SW 1271 (cell line): ENCODE results near the gene EML4.
"Not testable (repeated sequence)": the region's sequence is repeated elsewhere in the genome, so short reads cannot be mapped to it uniquely, and the experiment has no call there.

Experiments
- DNase-seq, 2 experiments: peaks; one replicate each; lab custom pipeline; 2025; lab: John Stamatoyannopoulos, UW

EML4 gene

DNA sequence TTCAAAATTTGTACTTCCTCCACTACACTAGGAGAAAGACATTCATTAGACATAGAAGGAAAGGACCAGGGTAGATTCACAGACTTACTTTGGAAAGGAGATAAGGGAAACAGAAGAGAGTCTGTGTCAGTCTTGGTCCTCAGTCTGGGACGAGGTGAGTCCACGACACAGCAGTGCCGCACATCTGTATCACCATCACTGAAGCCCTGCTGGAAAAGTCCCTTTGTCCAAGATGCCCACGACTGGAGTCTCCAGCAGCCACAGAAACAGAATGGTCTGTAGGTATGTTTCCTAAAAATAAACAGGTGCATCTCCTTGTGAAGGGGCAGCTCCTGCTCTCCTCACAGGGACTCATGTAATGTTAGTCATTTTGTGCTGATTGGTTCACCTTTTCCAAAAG is 164.4 kb downstream of the EML4 start:
- no peak for DNase-seq

DNA sequence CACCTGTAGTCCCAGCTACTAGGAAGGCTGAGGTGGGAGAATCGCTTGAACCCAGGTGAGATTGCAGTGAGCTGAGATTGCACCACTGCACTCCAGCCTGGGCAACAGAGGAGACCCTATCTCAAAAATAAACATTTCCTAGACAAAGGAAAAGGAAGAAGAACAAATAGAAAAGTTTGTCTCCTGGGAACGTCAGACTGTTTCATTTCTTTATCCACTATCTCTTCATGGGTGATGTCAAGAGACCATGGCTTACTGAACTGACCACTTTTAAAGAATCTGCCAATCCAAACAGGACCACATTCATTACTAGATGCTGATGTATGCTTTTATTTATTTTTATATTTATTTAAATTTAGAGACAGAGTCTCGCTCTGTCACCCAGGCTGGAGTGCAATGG is 165.1 kb downstream of the EML4 start:
- DNase-seq, result no peak

DNA sequence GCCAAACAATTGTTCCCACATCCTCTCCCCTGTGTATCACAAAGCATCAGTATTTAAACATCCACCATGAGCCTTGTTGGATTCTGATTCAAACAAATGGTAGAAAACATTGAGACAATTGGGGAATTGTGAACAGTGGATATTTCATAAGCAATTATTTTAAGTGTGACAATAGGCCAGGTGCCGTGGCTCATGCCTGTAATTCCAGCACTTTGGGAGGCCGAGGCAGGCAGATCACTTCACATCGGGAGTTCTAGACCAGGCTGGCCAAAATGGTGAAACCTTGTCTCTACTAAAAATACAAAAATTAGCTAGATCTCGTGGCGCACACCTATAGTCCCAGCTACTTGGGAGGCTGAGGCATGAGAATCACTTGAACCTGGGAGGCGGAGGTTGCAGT is 165.7 kb downstream of the EML4 start:
- not testable (repeated sequence) for DNase-seq

DNA sequence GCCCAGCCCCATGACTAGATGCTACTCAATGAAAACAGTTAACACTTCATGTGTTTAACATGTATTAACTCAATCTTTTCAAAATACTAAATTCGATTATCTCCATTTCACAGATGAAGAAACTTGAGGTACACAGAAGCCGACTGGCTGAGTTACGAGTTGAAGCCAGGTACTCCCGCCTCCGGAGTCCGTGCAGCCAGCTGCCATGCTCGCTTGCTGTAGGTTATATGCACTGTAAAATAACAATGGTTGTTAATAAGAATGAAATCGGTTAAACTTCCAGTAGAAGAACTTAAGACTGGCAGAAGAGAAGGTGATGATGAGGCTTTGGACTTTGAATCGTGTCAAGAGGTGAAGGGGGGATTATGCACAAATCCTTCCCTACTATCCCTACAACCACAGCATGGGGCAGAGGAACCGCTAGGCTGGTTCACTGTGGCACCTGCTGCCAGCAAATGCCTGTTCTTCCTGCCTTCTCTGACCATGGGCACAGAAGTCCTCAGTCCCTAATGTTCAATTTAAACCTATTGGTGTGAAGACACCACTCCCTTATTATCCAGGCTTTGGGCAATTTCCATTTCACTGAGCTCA is 166.5 kb downstream of the EML4 start:
- DNase-seq, result no peak

DNA sequence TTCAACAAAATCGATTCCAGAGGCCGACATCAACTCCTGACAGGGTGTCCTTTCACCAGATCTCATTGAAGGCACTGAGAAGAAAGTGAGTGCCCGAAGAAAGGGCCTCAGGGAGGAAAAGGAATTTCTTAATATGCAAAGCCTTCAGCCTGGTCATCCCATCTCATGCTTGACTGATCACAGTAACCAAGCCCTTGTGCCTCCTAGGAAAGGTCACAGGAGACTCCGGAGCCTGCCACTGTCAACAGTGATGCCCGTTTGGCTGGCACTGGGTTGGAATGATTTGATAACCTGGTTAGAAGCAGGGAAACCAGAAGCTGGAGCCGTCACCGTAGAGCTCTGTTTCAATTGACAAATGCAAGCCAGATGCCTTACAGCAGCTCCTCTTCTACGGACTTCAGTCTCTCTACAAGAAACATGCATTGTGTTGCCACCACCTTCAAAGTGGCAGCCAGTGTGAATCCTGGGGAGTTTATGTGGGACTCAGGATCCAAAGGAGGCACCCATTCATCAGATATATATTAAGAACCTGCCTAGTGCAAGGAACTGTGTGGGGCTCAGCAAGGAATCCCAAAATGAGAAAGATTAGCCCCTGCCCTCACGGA is 167.3 kb downstream of the EML4 start:
- no peak for DNase-seq

DNA sequence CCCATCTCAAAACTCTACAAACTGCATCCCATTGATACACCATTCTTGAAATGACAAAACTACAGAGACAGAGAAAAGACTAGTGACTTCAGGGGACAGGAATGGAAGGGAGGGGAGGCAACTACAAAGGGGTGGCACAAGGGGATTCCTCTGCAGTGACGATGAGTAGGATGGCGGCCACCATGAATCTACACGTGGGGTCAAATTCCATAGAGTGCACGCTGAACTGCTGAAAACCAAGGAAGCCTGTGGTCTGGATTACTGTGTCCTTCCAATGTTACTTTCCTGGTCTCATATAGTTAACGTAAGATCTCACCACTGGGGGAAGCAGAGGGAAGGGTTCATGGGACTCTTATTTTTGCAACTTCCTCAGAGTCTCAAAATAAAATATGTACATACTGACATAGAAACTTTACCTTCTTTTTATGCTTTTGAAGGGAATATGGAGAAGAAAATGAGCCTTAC is 168.2 kb downstream of the EML4 start:
- peak in 1 of 2 experiments; percentile 20 for DNase-seq

DNA sequence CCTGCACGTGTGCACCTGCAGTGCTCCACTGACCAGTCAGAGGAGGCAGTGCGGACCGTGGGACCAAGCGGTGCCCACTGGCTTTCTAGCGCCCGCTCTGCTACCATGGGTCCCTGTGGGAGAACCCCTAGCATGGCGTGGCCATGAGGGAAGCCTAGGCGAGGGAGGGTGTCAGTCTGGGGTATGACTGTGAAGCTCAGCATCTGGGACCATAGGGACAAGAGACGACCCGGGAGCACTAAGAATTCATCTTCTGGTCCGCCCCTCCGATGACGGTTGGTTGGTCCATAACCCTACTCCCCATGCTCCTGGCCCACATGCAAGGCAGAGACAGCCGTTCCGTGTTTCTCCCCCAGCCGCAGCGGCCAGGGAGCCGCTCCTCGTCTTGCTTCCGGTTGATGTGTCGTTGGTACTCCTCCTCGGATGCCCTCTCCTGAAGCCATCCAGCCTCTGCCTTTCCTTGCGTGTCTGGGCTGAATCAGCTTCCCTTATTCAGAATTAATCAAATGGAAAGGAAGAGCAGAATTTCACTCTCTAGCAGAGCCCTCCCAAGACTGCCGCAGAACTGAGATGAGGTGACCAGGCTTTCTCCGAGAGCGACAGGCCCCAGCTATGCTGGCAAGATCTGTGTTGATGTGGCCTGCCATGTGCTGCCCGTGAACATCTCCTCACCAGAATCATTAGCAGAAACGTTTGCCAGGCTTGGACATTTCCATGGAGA is 168.9 kb downstream of the EML4 start:
- DNase-seq, result no peak

DNA sequence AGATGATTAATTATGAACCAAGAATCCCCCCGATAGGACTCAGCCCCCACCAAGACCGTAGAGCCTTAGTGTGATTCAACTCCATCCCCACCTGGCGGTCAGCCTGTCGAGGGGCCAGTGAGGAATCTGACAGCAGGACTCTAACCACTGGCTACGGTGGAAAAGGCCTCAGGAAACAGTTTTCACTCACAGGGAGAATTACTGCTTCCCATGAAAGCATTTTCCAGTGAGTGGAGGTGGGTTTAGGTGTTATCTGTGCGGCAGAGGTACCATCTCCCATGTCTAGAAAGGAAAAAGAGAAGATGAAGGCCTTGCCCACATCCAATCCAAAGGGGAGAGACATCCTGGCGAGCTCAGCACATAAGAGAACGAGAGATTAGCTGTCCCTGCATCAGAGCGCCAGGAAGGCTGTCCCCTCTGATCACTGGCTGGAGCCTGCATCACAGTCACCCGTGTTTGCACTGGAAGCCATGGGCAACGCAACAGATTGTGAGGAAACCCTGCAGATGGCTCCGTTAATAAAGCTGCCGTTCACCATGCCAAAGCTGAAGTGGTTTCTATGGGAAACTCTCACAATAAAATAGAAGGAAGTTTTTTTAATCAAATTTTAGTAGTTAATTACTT is 169.5 kb downstream of the EML4 start:
- DNase-seq, result no peak

DNA sequence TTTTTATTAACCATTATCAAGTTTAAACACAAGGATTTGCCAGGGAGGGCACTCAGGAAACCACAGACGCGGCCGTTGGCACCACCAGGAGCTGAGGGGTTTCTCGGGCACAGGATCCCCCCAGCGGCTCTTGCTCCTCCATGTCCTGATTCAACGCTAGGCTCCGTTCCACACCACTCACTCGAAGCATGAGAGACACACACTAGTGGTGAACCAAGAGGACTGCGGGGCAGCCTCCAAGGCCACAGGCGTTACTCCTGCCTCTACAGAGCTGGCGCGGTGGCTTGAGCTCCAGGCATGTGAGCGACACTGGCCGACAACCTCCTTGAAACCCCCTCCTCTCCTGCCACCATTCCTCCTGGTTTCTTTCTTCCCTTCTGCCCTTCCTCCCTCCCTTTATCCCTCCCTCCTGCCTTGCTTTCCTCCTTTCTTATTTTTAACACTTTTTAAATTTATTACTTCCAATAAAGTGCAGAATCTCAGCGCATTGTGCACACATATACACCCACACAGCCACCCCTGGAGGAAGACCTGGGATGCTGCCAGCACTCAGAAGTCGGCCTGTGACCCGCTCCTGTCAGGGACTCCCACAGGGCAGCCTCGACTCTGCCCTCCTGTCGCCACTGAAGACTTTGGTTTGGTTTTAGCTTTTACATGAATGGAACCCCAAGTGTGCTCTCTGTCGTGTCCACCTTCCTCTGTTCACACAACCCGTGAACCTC is 170.2 kb downstream of the EML4 start:
- no peak for DNase-seq

DNA sequence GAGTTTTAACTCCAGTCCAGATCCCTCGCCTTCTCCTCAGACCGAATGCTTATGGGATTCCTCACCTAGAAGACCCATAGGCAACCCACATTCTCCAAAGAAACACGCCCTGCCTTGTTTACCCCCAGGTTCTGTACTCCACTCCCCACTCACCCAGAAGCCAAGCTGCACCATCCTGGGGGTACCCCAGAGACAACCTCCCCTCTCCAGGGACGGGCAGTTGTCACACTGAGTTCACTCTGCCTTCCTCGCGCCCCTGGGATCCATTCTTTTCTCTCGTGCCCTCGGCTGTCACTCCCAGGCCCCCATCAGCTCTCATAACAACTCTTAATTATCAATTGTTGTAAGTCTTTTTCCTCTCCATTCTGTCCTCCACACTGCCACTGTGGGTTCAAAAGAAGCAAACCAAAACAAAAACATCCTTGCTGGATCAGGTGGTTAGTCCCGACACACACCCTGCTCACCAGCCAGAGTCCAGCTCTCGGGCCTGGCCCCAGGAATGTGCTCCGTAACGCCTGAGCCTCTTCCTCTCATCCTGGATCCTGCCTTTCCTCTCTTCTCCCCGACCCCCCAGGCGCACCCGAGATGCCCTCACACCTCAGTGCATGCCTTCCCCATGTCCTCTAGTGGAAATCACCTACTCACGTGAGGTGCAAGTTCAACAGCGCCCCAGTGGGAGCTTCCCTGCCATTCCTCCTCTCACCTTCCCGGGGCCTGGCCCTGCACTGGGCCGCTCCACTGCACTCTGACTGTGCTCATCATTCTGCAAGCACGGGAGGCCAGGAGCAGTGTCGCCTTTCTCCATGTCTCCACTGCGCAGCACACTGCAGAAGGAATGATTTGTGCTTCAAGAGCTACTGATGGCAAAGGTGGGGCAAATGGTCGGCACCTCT is 171.1 kb downstream of the EML4 start:
- no peak for DNase-seq

DNA sequence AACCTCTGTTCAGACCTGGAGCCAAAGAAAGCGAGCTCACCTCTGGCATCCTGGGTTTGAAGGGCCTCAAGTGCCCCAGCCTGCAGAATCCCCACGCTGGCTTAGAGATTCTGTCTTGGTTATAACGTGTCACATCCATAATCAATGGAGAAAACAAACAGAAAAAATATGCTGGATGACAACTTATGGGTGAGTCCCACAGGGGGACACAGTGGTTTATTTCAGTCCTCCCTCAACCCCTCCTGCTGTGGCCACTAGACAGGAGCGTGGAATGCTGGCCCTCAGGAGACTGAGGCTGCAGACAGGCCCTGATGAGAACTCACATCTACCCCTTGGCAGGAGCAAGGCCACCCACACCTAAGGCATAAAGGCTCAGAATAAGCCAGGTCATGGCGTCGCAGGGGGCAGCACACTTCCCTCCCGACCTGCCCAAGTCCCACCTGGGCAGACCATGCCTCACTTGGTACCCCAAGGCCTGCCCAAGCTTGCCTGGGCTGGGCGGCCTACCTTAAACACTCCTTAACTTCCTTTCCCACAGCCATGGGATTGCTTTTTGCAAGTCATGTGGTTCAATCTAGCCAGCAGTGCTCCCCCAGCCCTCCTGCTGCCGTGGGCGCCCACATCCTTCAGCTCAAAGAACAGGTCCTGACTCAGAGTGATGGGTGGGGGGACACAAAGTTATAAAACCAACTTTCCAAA is 171.9 kb downstream of the EML4 start:
- no peak for DNase-seq

DNA sequence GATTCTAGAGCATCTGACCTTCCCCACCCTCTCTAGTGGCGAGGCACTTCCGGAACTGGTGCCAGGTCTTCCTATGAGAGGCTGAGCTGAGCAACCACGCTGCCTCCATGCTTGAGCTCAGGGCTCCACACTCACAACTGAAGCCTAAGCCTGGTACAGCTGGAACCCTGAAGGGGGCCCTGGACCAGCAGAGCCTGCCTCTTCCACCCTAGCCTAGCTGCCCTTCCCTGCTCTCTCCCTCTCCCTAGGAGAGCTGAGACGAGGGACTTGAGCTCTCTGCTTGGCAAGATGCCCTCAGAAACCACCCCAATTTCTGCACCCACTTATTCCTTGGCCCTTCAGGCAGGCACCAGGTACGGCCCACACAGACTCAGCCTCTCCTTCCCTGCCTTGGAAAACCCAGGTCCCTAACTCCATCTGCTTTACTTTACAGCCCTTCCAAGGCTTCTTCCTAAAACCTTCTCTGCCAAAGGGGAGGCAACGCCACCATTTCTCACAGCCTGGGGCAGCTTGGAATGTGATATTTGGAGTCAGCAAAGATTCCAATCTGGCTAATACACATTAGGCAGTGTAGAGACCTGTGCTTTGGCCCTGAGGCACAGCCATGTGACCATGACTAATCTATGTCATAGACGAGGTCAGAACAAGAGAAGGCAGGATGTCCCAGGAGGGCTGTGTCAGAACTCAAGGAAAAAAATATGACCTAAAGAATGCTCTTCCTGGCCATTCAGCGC is 173.1 kb downstream of the EML4 start:
- peak; percentile 16 to 65 for DNase-seq

DNA sequence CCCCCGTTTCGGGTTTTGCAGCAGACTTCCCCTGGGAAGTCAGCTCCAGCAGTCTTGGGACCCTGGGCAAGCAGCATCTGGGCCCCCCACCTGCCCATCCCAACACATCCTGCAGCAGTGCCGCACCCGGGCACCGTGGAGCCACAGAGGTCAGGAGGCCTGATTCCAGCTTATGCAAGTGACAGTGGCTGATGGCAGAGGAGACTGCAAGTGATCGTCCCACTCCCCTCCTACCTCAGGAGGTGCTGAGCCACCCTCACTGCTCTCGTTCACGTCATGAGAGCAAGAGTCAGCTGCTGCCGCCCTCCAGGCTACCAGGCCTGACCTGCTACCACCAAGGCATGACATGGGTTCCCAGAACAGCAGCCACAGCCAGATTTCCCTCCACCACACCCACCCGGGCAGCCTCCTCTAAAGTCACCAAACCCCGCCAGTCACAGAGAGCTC is 173.7 kb downstream of the EML4 start:
- DNase-seq, result no peak

DNA sequence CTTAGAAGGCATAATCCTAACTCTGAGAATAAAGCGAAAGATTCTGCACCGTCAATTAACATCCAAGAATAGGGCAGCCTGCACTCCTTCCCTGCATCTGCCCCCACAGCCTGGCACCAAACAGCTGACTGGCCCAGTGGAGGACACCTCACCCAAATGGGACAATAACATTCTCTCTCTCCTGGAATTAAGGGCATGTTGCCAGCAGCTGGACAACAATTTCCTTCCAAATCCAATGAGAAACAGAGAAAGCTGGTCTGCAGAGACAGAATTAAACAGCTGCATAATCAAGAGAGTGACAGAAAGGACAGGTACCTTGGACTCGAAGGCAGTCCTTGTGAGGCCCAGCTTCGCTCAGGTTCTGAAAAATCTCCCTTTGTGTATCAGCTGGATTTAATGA is 176.8 kb downstream of the EML4 start:
- no peak for DNase-seq

DNA sequence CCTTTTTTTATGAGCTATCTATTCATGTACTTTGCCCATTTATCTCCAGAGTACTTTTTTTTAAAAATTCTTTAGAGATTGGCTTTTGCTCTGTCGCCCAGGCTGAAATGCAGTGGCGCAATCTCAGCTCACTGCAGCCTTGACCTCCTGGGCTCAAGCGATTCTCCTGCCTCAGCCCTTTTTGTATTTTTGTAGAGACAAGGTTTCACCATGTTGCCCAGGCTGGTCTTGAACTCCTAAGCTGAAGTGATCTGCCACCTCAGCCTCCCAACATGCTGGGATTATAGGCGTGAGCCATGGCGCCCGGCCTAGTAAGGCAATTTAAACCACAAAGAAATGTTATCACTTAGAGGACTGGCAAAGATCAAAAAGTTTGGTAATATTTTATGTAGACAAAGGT is 177.7 kb downstream of the EML4 start:
- DNase-seq, result not testable (repeated sequence)

DNA sequence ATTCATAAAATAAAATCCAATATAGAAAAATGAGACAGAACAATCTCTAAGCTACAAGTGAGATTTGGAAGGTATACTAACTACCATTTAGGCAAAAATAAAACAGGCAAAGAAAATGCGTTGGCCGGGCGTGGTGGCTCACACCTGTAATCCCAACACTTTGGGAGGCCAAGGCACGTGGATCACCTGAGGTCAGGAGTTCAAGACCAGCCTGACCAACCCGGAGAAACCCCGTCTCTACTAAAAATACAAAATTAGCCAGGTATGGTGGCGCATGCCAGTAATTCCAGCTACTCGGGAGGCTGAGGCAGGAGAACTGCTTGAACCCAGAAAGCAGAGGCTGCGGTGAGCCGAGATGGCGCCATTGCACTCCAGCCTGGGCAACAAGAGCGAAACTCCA is 178.4 kb downstream of the EML4 start:
- DNase-seq, result not testable (repeated sequence)

DNA sequence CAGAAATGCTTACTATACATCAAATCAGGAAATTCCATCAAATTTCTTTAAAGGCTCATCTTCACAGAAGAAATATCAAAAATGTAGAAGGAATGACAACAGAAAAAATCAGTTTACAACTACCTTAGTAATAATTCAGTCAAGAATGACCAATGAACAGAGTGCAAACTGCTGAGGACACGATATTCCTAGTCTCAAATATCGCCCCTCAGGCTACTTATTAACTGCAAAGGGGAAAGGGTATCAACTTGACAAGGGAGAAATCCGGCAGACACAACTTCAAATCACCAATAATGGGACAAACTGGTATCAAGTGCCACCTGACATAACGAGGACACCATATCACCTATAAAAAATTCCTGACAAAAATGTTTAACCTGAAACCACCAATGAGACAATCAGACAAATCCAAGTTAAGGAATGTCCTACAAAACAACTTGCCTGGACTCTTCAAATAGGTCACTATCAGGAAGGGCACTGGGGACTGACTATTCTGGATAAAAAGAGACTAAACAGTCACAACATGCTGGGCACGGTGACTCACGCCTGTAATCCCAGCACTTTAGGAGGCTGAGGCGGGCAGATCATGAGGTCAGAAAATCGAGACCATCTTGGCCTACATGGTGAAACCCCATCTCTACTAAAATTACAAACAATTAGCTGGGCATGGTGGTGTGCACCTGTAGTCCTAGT is 179.1 kb downstream of the EML4 start:
- no peak for DNase-seq

DNA sequence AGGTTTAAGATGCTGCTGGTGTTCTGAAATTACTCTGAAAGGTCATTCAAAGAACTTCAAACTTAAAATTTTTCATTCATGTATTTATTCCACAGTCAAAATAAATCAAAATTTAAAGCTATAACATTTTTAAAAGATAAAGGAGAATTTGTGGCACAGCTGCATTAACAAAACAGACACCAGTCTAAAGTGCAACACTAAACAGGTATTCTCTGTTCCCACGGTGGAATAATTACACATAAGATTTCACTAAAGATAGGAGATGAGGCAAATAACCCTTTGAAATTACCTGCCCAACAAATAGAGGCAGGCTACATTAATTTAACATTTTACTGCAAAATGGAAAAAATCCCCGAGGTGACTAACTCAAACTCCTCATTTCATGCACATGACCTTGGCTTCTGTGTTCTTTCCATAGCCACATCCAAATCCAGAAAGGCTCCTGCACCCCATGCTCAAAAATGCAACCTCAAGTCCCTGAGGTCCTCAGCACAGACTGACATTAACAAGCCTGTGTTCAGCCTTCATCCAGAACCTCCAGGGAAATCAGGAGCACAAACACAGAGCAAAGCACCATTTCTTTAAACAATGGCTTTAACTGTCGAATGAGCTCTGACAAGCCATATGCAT is 181.4 kb downstream of the EML4 start:
- no peak for DNase-seq

DNA sequence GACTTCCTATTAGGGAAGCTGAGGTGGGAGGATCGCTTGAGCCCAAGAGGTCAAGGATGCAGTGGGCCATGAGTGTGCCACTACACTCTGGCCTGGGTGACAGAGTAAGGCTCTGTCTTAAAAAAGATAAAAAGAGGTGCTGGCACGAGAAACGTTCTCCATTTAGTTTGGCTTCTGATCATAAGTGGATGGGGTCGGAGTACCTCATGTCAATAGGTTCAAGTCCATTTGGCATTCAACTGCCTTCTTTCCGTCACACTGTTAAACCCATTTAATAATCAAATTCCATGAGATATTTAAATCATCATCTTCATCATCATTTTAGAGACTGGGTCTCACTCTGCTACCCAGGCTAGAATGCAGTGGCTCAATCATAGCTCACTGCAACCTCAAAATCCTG is 182.7 kb downstream of the EML4 start:
- DNase-seq, result no peak
